Aorta (tissue), 5 donors: ENCODE data around the gene ZNF440. TPM values are rescaled to one million over a fixed set of nuclear protein-coding genes. Genes with fewer than 3 reads are reported as not detected.
A peak's percentile ranks its signal among the peaks of the same experiment; 100 is the strongest.
"Not testable (repeated sequence)": the region's sequence is repeated elsewhere in the genome, so short reads cannot be mapped to it uniquely, and the experiment has no call there.

Source experiments
- ATAC-seq: fragments of 200-7000 bp; cut with Tn5 transposase; one replicate; pipeline ENCODE4 v1.9.1; 2022; ENCODE audit warnings: moderate library complexity; ENCODE audit not compliant: low FRiP score
- DNase-seq, 2 donors: peaks; one replicate each; pipeline ENCODE4 v3.0.0-alpha.2; 2020
- H3K27ac ChIP-seq, 2 donors: one replicate each; pipeline ENCODE4 v1.5.1; 2013; ENCODE audit warnings: low read length in 2 of 2, mild to moderate bottlenecking in 2 of 2, moderate library complexity in 2 of 2, control low read depth in 1 of 2, inconsistent platforms in 1 of 2, low read depth in 1 of 2
- H3K27me3 ChIP-seq, 2 donors: one replicate each; pipeline ENCODE4 v1.6.1; 2013; ENCODE audit warnings: control low read depth in 1 of 2, low read length in 1 of 2, mild to moderate bottlenecking in 1 of 2, moderate library complexity in 1 of 2; ENCODE audit not compliant: insufficient read depth in 2 of 2, control insufficient read depth in 1 of 2
- H3K36me3 ChIP-seq, 2 donors: one replicate each; pipeline ENCODE4 v1.6.1; 2013; ENCODE audit warnings: control low read depth in 1 of 2, low read length in 1 of 2, mild to moderate bottlenecking in 1 of 2; ENCODE audit not compliant: insufficient read depth in 2 of 2, control insufficient read depth in 1 of 2
- H3K4me1 ChIP-seq, 2 donors: one replicate each; pipeline ENCODE4 v1.6.1; 2013; ENCODE audit warnings: low read length in 2 of 2, control low read depth in 1 of 2, mild to moderate bottlenecking in 1 of 2, moderate library complexity in 1 of 2; ENCODE audit not compliant: insufficient read depth in 2 of 2, control insufficient read depth in 1 of 2
- H3K4me3 ChIP-seq, 2 donors: one replicate each; pipeline ENCODE4 v1.5.1; 2013; ENCODE audit warnings: low read length in 2 of 2, control low read depth in 1 of 2, mild to moderate bottlenecking in 1 of 2
- H3K9me3 ChIP-seq: one replicate; pipeline ENCODE4 v1.6.1; 2013; ENCODE audit warnings: mild to moderate bottlenecking, low read length; ENCODE audit not compliant: control insufficient read depth
- WGBS, 2 donors: extraction: QIAGEN DNeasy Blood & Tissue Kit; methylation state at CpG; one replicate each; pipeline ENCODE4 v1.1.7; 2013; 5-methylcytosine and 5-hydroxymethylcytosine counted together
- intact Hi-C, 2 donors: fragments of 100-400 bp; cut with DNase I; formaldehyde crosslinking; loops; one replicate each; pipeline versions ENCODE4 v1.14.2 to v1.15.0; 2022
- long read RNA-seq, 2 donors: library from polyadenylated mRNA; unstranded; transcript quantifications; one replicate each; pipeline ENCODE4 v2.0.0, GENCODE V29; 2020 to 2021
- polyA plus RNA-seq, 2 donors: library from polyadenylated mRNA; stranded (reverse); fragments of 200-250 nt; gene quantifications; one replicate each; pipeline ENCODE4 v1.2.3, GENCODE V29; 2013
- total RNA-seq, 2 donors: library from RNA; stranded (reverse); fragmentation: NEBNext Ultra II Directional; extraction: Animal tissue kit (Norgen Biotek cat#: 25700); gene quantifications; one replicate each; pipeline ENCODE4 v1.2.1, GENCODE V29; 2021
- donor health status: healthy with polysubstance abuse.
- donor health status: Bipolar disorder and iron deficiency.
- donor health status: DM: no; HTN: no; CAD: no.
- donor health status: DM: no; HTN: no; CAD: no.
- donor health status: DM: yes; HTN: yes; CAD: no.

ZNF440 gene
- total RNA-seq (10 to 100 TPM; 12.7 to 16.1 TPM), polyA plus RNA-seq (1 to 10 TPM; 3.1 to 5.5 TPM)
- long read RNA-seq, donor 1, partial matches to known transcripts: 0 of 4 reads
- long read RNA-seq, donor 1, other reads (novel, unspliced or antisense): 2 of 4 reads
- long read RNA-seq, donor 2, partial matches to known transcripts: 0 of 3 reads
- long read RNA-seq, donor 2, other reads (novel, unspliced or antisense): 3 of 3 reads

- H3K9me3 ChIP-seq: no peaks in the 10 kb centered on the region
- H3K4me3 ChIP-seq: peak within 1 kb of the TSS; percentile 46 to 88
- H3K4me1 ChIP-seq: no peaks in the 10 kb centered on the region
- ATAC-seq (peak; percentile 100), DNase-seq (peak; percentile 97 to 98)
- H3K36me3 ChIP-seq: no peaks in the 10 kb centered on the region
- intact Hi-C loops: loop anchor here in 1 of 2 donors (2.0 kb wide), 1 partner anchor 15 kb away; the partner anchor contains the start of gene ZNF491
- no peaks in the 10 kb centered on the region for H3K27me3 ChIP-seq
- peak within 1 kb of the TSS; percentile 61 to 62 for H3K27ac ChIP-seq
- 0% methylated on average over 42 to 55 of the region's 55 CpGs for WGBS, 2 donors
These were observed at the start of gene ZNF440 for GRCh38 chr19:11814029-11814699. ZNF440 (plus strand) TSS chr19:11814273; CDS start chr19:11814448, 175 bp downstream.

DNA sequence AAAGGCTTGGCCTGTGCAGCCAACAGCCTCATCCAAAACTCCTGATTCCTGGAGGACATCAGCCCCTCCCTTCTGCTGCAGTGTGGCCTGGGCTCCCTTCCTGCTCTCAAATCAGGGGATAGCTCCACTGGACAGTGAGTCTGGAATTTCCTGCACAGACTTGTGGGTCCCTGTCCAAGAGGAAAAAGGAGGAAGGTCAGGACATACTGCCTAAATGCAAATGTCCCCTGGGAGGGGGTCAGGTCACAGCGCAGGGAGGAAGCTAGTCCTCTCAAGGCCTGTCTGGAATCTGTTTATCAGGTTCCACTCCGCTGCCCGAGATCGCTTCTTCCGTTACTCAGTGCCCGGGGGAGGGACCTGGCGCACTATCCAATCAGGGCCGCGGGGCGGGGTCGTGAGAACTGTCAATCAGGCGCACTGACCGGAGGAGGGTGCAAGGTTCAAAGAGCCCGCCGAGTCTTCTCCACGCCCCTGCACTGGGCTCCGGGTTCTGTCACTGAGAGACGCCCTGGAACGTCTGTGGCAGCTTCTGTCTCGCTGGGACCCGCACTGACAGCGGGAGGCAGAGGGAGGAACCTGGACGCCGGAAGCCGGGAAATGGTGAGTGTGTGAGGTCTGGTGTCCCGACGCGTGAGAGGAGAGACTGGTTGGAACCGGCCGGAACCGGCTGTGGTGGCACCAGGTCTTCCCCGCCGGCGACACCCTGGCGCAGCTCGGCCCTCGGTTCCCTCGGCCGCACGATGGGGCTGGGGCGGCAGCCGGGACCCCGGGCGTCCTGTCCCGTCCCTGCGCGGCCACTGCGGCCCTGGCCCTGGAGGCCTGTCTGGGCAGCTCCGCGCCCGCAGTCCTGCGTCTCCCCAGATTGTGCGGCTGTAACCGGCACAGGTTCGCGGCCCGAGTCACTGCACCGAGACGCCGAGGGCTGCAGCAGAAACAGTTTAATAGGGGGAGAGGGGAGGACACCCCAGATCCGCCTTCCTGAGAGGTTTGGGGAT, 47.2 kb upstream of the ZNF440 start, which contains the start of gene ZNF441:
ZNF441 (plus strand) TSS at position 404 of the 995 bp plus-strand sequence; CDS start at position 598, 194 bp downstream.
- ATAC-seq (peak; percentile 99), DNase-seq (peak; percentile 99)
- Histone ChIP-seq H3K36me3 (no peaks in the 10 kb centered on the region), H3K27me3 (no peaks in the 10 kb centered on the region), H3K4me1 (peaks cover 0 to 3% of the 10 kb centered on the region in 2 donors), H3K4me3 (peak within 1 kb of the TSS; percentile 82 to 94), H3K27ac (peak within 1 kb of the TSS; percentile 23 to 81), H3K9me3 (no peaks in the 10 kb centered on the region)
- 0% methylated on average over 57 to 61 of the region's 61 CpGs for WGBS, 2 donors
- intact Hi-C loops: loop anchor here in 1 of 2 donors (2.0 kb wide), 1 partner anchor 28 kb away; the partner anchor contains the start of gene ZNF823

- intact Hi-C loops: loop anchor here in 1 of 2 donors (2.0 kb wide), 1 partner anchor 29 kb away; the partner anchor contains the start of gene ZNF823
- ATAC-seq: peak; percentile 34
- Histone ChIP-seq H3K36me3 (no peaks in the 10 kb centered on the region), H3K9me3 (no peaks in the 10 kb centered on the region), H3K27ac (peak overlapping the region; percentile 23 to 81), H3K27me3 (no peaks in the 10 kb centered on the region), H3K4me1 (peaks cover 0 to 3% of the 10 kb centered on the region in 2 donors), H3K4me3 (peak overlapping the region; percentile 82 to 94)
- DNase-seq: peak; percentile 54 to 76
- 1% methylated on average over 19 to 20 of the region's 20 CpGs for WGBS, 2 donors
These were observed 46.4 kb upstream of the ZNF440 start for GRCh38 chr19:11767633-11768133.

GRCh38 chr19:11769995-11770394, 44.1 kb upstream of the ZNF440 start:
- intact Hi-C loops: no loop called here
- no peak for DNase-seq
- no peaks in the 10 kb centered on the region for H3K27me3 ChIP-seq
- no peaks in the 10 kb centered on the region for H3K9me3 ChIP-seq
- H3K4me1 ChIP-seq: peaks cover 0 to 3% of the 10 kb centered on the region in 2 donors
- no peak overlapping the region for H3K4me3 ChIP-seq
- H3K27ac ChIP-seq: no peak overlapping the region
- ATAC-seq: no peak
- 95 to 96% methylated on average over 4 of the region's 4 CpGs for WGBS, 2 donors
- H3K36me3 ChIP-seq: no peaks in the 10 kb centered on the region

- H3K27ac ChIP-seq, H3K27me3 ChIP-seq, H3K4me3 ChIP-seq, DNase-seq, ATAC-seq, intact Hi-C loops, H3K36me3 ChIP-seq, H3K4me1 ChIP-seq, H3K9me3 ChIP-seq: not testable (repeated sequence)
- WGBS, 2 donors: 70 to 77% methylated on average over 11 of the region's 11 CpGs
These were observed 42.6 kb upstream of the ZNF440 start for GRCh38 chr19:11771520-11771919.

GRCh38 chr19:11776669-11777068, 37.4 kb upstream of the ZNF440 start:
- WGBS, 2 donors: 96 to 98% methylated on average over 11 of the region's 11 CpGs
- intact Hi-C loops: not testable (repeated sequence)

GRCh38 chr19:11780431-11781020, 33.5 kb upstream of the ZNF440 start:
- intact Hi-C loops: no loop called here
- ATAC-seq: no peak
- 98 to 100% methylated on average over 7 of the region's 7 CpGs for WGBS, 2 donors

More at GRCh38 chr19:11776669-11777068, 37.4 kb upstream of the ZNF440 start:
- not testable (repeated sequence) for H3K4me3 ChIP-seq, H3K27ac ChIP-seq, ATAC-seq, H3K27me3 ChIP-seq, H3K4me1 ChIP-seq, DNase-seq
- Histone ChIP-seq H3K9me3 (peaks cover 21% of the 10 kb centered on the region), H3K36me3 (peaks cover 26 to 37% of the 10 kb centered on the region in 2 donors)

More at GRCh38 chr19:11780431-11781020, 33.5 kb upstream of the ZNF440 start:
- no peak for DNase-seq
- H3K9me3 ChIP-seq: peaks cover 26% of the 10 kb centered on the region
- no peaks in the 10 kb centered on the region for H3K4me1 ChIP-seq
- H3K36me3 ChIP-seq: peaks cover 26 to 40% of the 10 kb centered on the region in 2 donors
- H3K27ac ChIP-seq: no peak overlapping the region
- H3K4me3 ChIP-seq: peak overlapping the region in 1 of 2 donors; percentile 10
- H3K27me3 ChIP-seq: no peaks in the 10 kb centered on the region
